GM19468 (cell line): Measurements from ENCODE around the gene ABCF2.

ENCODE experiments used
- ATAC-seq: cut with Tn5 transposase; IDR thresholded peaks from one replicate; pipeline ENCODE4 v1.9.1; 2021; ENCODE audit warnings: mild to moderate bottlenecking, moderate library complexity, moderate number of reproducible peaks; ENCODE audit not compliant: unreplicated experiment; ENCODE audit errors: extremely low read depth

Gene ABCF2

GRCh38 chr7:151254316-151254715 is 27.3 kb upstream of the ABCF2 start:
- no peak for ATAC-seq

- no peak for ATAC-seq
Measured at GRCh38 chr7:151252961-151253711, 26.1 kb upstream of the ABCF2 start.

GRCh38 chr7:151252561-151252835 is 25.5 kb upstream of the ABCF2 start:
- no peak for ATAC-seq

- ATAC-seq, result no peak
Measured at GRCh38 chr7:151251689-151252560, 24.9 kb upstream of the ABCF2 start.

- ATAC-seq, result no peak
Measured at GRCh38 chr7:151251328-151251688, 24.3 kb upstream of the ABCF2 start.

- ATAC-seq, result no peak
Measured at GRCh38 chr7:151250181-151251132, 23.5 kb upstream of the ABCF2 start.

GRCh38 chr7:151249732-151250072 is 22.7 kb upstream of the ABCF2 start:
- ATAC-seq, result no peak

- ATAC-seq, result no peak
Measured at GRCh38 chr7:151249034-151249731, 22.2 kb upstream of the ABCF2 start.

GRCh38 chr7:151248346-151249033 is 21.5 kb upstream of the ABCF2 start, which contains the start of gene SMARCD3:
Gene SMARCD3, minus strand, starts transcription at chr7:151248694. Its CDS starts 132 bp downstream, at chr7:151248562.
- ATAC-seq, result no peak

- ATAC-seq, result no peak
Measured at GRCh38 chr7:151247611-151248345, 20.8 kb upstream of the ABCF2 start.

GRCh38 chr7:151246851-151247580 is 20.0 kb upstream of the ABCF2 start:
- ATAC-seq, result no peak

- ATAC-seq, result no peak
Measured at GRCh38 chr7:151246102-151246850, 19.3 kb upstream of the ABCF2 start.

GRCh38 chr7:151245360-151246101 is 18.5 kb upstream of the ABCF2 start:
- no peak for ATAC-seq

GRCh38 chr7:151244841-151245346 is 17.9 kb upstream of the ABCF2 start:
- no peak for ATAC-seq

- no peak for ATAC-seq
Measured at GRCh38 chr7:151244196-151244840, 17.3 kb upstream of the ABCF2 start.
